ENCODE results near the gene TMEM190. TPM values are rescaled to one million over a fixed set of nuclear protein-coding genes. Genes with fewer than 3 reads are reported as not detected.

TMEM190 gene
- total and polyA plus RNA-seq, 2 donors (not counting 3 experiments of a cell fraction or from before 2014, with no cell fraction given): not detected

DNA sequence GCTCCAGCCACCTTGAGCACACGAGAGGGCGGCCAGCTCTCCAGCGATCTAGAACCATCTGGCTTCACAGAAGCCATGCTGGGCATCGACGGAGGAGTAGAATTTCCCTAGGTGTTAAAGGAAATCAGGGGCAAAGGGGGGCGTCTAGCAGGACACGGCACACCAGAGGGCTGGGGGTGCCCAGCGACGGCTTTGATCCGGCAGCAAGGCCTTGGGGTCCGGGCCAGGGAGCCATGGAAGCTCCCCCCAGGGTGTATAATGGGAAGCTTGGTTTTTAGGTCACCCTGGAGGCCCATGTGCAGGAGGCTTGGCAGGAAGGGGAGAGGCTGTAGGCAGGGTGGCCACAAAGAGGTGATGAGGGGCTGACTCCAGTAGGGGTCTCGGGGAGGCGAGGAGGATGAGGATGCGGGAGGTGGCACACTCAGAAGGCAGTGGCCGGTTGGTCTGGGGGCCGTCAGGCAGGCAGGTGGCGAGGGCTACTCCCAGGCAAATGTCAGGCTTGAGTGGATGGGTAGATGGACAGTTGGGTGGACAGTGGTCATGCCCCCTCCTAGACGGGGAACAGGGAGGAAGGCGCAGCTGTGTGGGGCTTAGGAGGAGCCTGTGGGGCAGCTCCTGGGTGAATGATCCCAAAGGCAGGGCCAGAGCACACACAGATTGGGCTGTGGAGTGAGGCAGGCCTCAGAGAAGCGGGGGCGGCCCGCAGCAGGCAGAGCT lies 31.4 kb upstream of the TMEM190 start:
- H3K4me2 ChIP-seq (ENCODE audit: insufficient read depth, low read length): no peak overlapping the region
- POLR2A ChIA-PET: no interaction called here
- no peaks in the 10 kb centered on the region for H4K20me1 ChIP-seq (replicated peaks; ENCODE audit: control insufficient read depth, extremely low read depth, insufficient read depth, low read length)
- DNase-seq (ENCODE audit: low read depth, low spot score) (no peak), FAIRE-seq (no peak)
- H3K79me2 ChIP-seq (ENCODE audit: control insufficient read depth, insufficient read depth, low read length): no peaks in the 10 kb centered on the region
- no peak overlapping the region for H3K9ac ChIP-seq (replicated peaks; ENCODE audit: extremely low read depth, insufficient read depth, low read length)
- TF ChIP-seq, protein P1, sequence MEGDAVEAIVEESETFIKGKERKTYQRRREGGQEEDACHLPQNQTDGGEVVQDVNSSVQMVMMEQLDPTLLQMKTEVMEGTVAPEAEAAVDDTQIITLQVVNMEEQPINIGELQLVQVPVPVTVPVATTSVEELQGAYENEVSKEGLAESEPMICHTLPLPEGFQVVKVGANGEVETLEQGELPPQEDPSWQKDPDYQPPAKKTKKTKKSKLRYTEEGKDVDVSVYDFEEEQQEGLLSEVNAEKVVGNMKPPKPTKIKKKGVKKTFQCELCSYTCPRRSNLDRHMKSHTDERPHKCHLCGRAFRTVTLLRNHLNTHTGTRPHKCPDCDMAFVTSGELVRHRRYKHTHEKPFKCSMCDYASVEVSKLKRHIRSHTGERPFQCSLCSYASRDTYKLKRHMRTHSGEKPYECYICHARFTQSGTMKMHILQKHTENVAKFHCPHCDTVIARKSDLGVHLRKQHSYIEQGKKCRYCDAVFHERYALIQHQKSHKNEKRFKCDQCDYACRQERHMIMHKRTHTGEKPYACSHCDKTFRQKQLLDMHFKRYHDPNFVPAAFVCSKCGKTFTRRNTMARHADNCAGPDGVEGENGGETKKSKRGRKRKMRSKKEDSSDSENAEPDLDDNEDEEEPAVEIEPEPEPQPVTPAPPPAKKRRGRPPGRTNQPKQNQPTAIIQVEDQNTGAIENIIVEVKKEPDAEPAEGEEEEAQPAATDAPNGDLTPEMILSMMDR (IDR thresholded peaks at IDR 0.05; ENCODE audit: extremely low read depth in 1 of 2, insufficient read depth in 1 of 2, low read depth in 1 of 2, low read length in 2 of 2): no peak
- TF ChIP-seq GATA2 (IDR thresholded peaks at IDR 0.05; ENCODE audit: insufficient read depth, insufficient read length, low read depth, low read length) (no peak), FOS (IDR thresholded peaks at IDR 0.05; ENCODE audit: borderline replicate concordance, insufficient read depth, low read length) (no peak), POLR2A (IDR thresholded peaks at IDR 0.05; ENCODE audit: low read depth, low read length) (no peak), EZH2 (IDR thresholded peaks at IDR 0.05; ENCODE audit: borderline replicate concordance, low read depth, low read length, severe bottlenecking) (no peak), JUN (IDR thresholded peaks at IDR 0.05; ENCODE audit: borderline replicate concordance, insufficient read depth, insufficient read length, low read depth) (no peak), POLR2AphosphoS5 (IDR thresholded peaks at IDR 0.05; ENCODE audit: insufficient read depth, low read depth, low read length) (no peak), MYC (IDR thresholded peaks at IDR 0.05; ENCODE audit: low read depth, low read length) (no peak)
- TF ChIP-seq, protein P2, sequence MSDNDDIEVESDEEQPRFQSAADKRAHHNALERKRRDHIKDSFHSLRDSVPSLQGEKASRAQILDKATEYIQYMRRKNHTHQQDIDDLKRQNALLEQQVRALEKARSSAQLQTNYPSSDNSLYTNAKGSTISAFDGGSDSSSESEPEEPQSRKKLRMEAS (IDR thresholded peaks at IDR 0.05; ENCODE audit: insufficient read depth, insufficient read length): no peak
- no peaks in the 10 kb centered on the region for H3K9me3 ChIP-seq (replicated peaks; ENCODE audit: control insufficient read depth, insufficient read depth, low read length)
- no TSS peak for BruUV-seq (replicated peaks)
- H3K4me1 ChIP-seq (ENCODE audit: control insufficient read depth, extremely low read depth, insufficient read depth, low read length): peaks cover 7% of the 10 kb centered on the region
- no peaks in the 10 kb centered on the region for H3K27me3 ChIP-seq (ENCODE audit: control insufficient read depth in 2 of 2, insufficient read depth in 2 of 2, low read length in 2 of 2)
- intact Hi-C loops (cut with micrococcal nuclease): no loop called here
- no peak overlapping the region for H2AFZ ChIP-seq (ENCODE audit: low read depth, low read length)
- no peak overlapping the region for H3K27ac ChIP-seq (ENCODE audit: insufficient read depth, low read depth, low read length)
- no peak overlapping the region for H3K4me3 ChIP-seq (replicated peaks in 1 of 3; ENCODE audit: insufficient read depth in 1 of 3, low read depth in 1 of 3, low read length in 3 of 3)
- H3K36me3 ChIP-seq (ENCODE audit: control insufficient read depth in 2 of 2, extremely low read depth in 1 of 2, insufficient read depth in 2 of 2, low read length in 2 of 2): peaks cover 0 to 7% of the 10 kb centered on the region in 2 experiments
- CTCF ChIA-PET: interaction anchor here (0.9 to 1.8 kb wide), 2 partner anchors 10 to 43 kb away, joined by 3 to 5 read pairs; no protein-coding TSS in a partner anchor
- dilution Hi-C loops (cut with MboI; ENCODE audit: extremely low pct_ligation_motif_present, low sequenced_read_pairs): no loop called here
- no peaks in the 10 kb centered on the region for H3K9me1 ChIP-seq (replicated peaks; ENCODE audit: control insufficient read depth, extremely low read depth, insufficient read depth, low read length)

Measured in endothelial cell of umbilical vein (primary cell).